ENCODE results near the gene AMBRA1.

AMBRA1 gene

DNA sequence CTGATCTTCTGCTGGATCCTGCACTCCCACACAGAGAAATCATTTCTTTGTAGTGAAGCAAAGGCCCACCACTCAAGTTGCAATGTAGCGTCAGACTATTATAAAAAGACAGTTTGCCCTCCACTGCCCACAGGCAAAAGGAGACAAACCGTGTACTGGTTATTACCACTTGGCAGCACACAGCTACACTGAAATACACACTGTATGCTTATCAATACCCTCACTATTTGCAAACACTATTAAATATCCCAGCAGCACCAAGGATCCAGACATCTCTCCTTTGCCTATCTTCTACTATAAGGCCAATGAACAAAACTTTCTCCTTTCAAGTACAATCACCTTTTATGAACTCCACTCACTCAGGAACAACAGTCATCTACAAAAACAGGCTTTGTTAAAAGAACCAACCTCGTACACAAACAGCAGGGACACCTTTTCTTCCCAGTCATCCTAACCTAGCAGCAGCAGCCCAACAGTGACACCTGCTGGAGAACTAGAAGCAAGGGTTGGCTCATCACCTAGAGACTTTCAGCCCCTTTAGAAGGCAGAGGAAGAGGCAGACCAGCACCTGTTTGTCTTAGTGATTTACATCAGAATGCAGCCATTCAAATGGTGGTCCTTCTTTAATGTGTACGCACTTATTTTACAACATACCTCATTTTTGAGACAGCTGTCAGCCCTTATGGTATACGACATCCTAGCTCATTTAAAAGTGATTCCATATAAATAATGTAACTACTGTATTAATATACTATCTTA is 56.1 kb downstream of the AMBRA1 start:
- no peak overlapping the region for H3K4me3 ChIP-seq (replicated peaks in 1 of 2; ENCODE audit: low read depth in 2 of 2, low read length in 2 of 2)
- peak; percentile 82 to 83 for DNase-seq (ENCODE audit: low read depth in 2 of 2)
- TF ChIP-seq, protein P1, sequence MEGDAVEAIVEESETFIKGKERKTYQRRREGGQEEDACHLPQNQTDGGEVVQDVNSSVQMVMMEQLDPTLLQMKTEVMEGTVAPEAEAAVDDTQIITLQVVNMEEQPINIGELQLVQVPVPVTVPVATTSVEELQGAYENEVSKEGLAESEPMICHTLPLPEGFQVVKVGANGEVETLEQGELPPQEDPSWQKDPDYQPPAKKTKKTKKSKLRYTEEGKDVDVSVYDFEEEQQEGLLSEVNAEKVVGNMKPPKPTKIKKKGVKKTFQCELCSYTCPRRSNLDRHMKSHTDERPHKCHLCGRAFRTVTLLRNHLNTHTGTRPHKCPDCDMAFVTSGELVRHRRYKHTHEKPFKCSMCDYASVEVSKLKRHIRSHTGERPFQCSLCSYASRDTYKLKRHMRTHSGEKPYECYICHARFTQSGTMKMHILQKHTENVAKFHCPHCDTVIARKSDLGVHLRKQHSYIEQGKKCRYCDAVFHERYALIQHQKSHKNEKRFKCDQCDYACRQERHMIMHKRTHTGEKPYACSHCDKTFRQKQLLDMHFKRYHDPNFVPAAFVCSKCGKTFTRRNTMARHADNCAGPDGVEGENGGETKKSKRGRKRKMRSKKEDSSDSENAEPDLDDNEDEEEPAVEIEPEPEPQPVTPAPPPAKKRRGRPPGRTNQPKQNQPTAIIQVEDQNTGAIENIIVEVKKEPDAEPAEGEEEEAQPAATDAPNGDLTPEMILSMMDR (IDR thresholded peaks at IDR 0.05; ENCODE audit: low read depth, low read length): peak; percentile 99

DNA sequence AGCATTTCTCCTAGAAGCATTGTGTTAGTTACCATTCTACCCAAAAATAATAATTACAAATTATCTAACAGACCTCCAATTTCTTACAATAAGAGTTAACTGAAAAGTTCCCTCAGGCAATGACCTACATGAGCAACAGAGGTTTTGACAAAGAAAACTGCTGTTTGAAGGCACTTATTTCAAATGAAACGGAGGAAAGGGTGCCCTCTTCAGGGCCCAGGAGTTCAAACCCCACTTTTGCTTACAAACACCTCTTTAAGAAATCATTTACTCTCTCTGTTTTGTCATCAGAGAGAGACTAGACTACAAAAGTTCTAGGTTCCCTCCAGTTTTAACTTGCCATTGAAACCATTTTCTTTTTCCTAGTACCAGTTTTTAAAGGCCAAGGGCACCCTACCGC is 56.7 kb downstream of the AMBRA1 start:
- H3K4me3 ChIP-seq (replicated peaks in 1 of 2; ENCODE audit: low read depth in 2 of 2, low read length in 2 of 2): no peak overlapping the region
- DNase-seq (ENCODE audit: low read depth in 2 of 2): peak; percentile 27 to 28
- TF ChIP-seq, protein P1 (IDR thresholded peaks at IDR 0.05; ENCODE audit: low read depth, low read length): peak; percentile 25

DNA sequence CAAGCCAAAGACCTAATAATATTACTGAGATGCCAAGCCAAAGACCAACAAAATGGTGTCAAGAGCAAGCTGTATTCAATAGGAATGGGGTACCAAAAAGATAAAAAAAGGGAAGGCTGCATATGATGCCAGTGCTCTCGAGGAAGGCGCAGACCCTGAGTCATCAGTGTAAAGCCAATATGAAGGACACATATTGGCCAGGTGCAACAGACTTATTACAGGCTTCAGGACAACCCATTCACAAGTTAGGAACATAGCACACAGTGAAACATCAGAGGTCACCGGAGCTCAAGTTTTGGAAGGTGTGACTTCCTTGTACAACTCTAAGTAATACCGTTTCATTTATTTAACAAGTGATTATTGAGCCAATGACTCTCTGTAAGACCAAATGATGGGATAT is 58.1 kb downstream of the AMBRA1 start:
- DNase-seq (ENCODE audit: low read depth in 2 of 2): no peak
- H3K4me3 ChIP-seq (replicated peaks in 1 of 2; ENCODE audit: low read depth in 2 of 2, low read length in 2 of 2): no peak overlapping the region
- TF ChIP-seq, protein P1 (IDR thresholded peaks at IDR 0.05; ENCODE audit: low read depth, low read length): no peak

DNA sequence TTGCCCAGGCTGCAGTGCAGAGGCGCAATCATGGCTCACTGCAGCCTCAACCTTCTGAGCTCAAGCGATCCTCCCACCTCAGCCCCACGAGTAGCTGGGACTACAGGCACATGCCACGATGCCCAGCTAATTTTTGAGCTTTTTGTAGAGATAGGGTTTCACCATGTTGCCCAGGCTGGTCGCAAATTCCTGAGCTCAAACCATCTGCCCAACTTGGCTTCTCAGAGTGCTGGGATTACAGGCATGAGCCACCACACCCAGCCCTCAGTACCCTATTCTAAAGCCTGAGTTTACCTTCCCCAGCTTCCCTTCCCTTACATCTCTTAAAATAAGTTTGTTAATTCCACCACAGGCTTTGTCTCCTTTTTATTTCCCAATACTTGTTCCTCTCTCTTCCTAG is 59.1 kb downstream of the AMBRA1 start:
- TF ChIP-seq, protein P1 (IDR thresholded peaks at IDR 0.05; ENCODE audit: low read depth, low read length): no peak
- no peak overlapping the region for H3K4me3 ChIP-seq (replicated peaks in 1 of 2; ENCODE audit: low read depth in 2 of 2, low read length in 2 of 2)
- no peak for DNase-seq (ENCODE audit: low read depth in 2 of 2)

DNA sequence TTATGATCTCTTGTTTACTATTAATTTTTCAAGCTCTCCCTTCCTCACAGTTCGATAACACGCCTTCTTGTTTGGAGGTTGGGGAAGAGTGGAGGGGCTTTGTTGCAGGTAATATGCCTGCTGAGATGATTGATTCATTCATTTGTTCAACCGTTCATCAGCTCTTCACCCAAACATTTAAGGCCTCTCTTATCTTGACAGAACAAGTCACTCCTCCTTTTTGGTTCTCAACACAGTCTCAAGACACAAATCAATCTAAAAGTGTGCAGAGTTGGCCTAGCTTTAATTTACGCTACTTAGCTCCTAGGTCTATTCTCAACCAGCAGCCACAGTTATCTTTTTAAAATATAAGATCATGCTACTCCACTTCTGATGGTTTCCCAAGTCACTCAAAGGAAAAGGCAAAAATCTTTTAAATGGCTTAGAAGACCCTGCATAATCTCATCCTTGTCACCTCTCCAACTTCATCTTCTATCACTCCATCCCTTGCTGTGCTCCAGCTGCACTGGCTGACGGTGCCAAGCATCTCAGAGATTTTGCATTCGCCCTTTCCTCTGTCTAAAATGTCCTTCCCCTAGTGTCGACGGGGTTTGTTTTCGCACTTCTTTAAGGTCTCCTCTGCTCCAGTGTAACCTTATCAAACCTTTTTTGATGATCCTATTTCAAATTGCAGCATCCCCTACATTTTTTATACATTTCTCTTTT is 60.3 kb downstream of the AMBRA1 start:
- no peak for DNase-seq (ENCODE audit: low read depth in 2 of 2)
- TF ChIP-seq, protein P1 (IDR thresholded peaks at IDR 0.05; ENCODE audit: low read depth, low read length): no peak
- H3K4me3 ChIP-seq (replicated peaks in 1 of 2; ENCODE audit: low read depth in 2 of 2, low read length in 2 of 2): no peak overlapping the region

DNA sequence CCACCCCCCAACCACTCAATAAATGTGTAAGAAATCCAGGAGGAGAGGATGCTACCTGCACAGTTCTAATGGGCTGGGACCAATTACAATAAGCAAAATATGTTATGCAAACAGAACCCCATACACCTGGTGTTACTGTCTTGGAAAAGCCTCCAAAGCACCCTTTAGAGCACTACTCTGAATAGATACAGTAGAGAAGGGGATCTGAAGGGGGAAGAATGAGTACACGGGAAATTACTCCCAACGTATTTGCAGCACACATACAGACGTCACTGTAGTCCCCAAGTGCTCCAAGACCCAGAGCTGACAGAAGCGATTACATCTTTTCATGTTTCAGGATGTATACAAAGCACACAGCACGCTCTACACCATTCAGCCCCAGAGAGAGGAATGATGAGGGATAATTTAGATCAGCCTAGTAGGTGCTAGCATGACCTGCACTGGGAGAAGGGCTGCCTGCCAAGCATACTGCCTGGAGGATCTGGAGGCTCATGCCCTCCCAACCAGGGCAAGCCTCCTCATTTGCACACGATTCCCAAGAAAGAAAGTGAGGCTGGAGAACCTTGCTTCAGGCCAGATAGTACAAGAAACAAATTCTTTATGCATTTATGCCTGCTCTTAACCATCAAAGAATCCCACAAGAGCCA is 63.8 kb downstream of the AMBRA1 start:
- TF ChIP-seq, protein P1 (IDR thresholded peaks at IDR 0.05; ENCODE audit: low read depth, low read length): no peak
- H3K4me3 ChIP-seq (replicated peaks in 1 of 2; ENCODE audit: low read depth in 2 of 2, low read length in 2 of 2): no peak overlapping the region
- no peak for DNase-seq (ENCODE audit: low read depth in 2 of 2)
